NCI-H748 treated with DMSO at 0.1 percent for 48 hours (cell line): ENCODE data around the gene DNAH8.

Experiments
- DNase-seq: peaks from one replicate; lab custom pipeline; 2025; lab: John Stamatoyannopoulos, UW

Gene DNAH8

GRCh38 chr6:38797391-38797790 lies 82.3 kb downstream of the DNAH8 start:
- no peak for DNase-seq

DNA sequence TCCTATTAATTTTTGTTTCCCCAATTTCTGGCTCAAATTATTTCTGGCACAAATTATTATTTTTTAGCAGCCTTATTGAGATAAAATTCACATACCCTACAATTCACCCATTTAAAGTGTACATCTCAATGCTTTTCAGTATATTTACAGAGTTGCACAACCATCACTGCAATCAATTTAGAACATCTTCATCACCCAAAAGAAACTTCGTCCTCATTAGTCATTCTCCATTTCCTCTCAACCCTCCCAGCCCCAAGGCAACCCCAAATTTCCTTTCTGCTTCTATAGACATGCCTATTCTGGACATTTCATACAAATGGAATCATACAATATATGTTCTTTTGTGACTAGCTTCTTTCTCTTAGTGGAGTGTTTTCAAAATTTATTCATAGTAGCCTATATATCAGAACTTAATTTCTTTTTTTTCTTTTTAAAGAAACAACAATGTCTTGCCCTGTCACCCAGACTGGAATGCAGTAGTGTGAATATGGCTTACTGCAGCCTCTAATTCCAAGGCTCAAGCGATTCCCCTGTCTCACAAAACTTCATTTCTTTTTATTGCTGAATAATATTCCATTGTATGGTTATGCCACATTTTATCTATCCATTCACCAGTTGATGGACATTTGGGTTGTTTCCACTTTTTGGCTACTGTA lies 84.5 kb downstream of the DNAH8 start:
- DNase-seq = no peak

DNA sequence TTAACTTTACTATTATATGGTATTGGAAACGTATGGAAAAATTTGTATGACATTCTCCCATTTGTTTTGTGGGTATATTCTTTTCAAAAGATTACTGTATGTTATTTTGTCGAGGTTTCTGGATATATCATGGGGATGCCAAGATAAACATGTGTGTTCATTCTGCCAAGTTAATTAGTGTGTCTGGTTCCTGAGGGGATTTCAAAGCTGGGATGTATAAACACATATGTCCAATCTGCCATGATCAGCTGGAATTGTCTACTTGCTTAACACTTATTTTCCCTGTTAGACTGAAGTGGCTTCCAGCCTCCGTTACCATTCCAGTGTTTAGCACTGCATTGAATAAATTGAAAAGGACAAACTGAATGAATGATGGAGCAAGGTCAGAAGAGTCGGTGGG lies 86.2 kb downstream of the DNAH8 start:
- DNase-seq = no peak

GRCh38 chr6:38802497-38802896 lies 87.4 kb downstream of the DNAH8 start:
- no peak for DNase-seq

DNA sequence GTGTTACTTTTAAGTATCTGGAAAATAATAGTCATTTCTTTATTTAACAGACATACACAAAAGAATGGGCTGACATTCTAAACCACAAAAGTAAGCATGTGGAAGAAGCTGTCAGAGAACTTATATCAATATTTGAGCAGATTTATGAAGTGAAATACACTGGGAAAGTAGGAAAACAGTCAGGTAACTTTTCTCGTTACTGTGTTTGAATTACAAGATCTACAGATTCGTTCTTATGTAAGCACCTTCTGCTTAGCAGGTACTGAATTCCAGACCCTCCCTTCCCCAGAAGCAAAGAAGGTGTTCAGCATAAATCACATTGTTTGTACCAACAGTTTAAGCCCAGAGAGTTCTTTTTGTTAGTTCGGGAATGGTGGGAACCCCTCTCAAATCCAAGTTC lies 88.0 kb downstream of the DNAH8 start:
- no peak for DNase-seq

GRCh38 chr6:38804358-38804757 lies 89.2 kb downstream of the DNAH8 start:
- DNase-seq = no peak

DNA sequence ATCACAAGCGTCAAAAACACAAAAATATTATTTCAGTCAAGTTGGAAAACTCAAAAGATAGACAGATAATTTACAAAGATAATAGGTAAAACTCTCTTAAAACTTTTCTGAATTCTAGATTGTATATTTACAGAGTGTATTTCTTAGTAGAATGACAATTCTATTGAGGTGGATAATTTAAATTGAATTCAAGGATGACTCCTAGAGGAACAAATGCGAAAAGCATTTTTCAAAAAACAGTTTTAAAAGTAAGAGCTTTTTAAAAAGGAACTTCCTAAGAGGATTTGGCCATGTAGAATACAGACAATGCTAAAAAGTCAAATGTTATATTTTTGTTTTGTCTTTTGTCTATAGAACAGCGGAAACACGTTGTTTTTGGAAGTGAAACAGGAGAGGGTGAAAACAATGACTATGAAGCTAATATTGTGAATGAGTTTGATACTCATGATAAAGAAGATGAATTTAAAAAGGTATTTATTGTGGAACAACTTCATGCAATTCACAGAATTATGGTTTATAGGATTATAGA lies 90.1 kb downstream of the DNAH8 start:
- no peak for DNase-seq

GRCh38 chr6:38805692-38806091 lies 90.6 kb downstream of the DNAH8 start:
- DNase-seq = no peak

- DNase-seq = no peak
These were observed 91.2 kb downstream of the DNAH8 start for GRCh38 chr6:38806271-38806670.

- no peak for DNase-seq
These were observed 91.7 kb downstream of the DNAH8 start for GRCh38 chr6:38806833-38807232.

- no peak for DNase-seq
These were observed 92.9 kb downstream of the DNAH8 start for GRCh38 chr6:38808039-38808438.

- DNase-seq = no peak
These were observed 98.1 kb downstream of the DNAH8 start for GRCh38 chr6:38813041-38813823.

DNA sequence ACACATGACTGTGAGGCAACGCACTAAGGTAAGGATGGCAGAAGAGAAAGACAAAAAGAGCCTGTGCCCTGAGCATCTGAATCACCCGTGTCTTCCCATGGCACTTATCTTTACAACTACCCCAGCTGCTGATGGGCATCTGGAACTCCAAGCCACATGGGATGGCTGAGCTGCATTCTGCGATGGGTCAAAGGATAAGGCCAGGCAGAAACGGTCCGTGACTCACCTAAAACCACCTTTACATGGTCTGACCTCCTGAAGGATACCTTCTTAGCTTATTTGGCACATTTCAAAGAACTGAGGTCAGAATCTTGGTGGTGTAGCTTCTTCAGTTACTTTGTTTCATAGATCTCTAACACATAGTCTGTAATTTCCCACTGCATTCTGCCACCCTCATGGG lies 99.7 kb downstream of the DNAH8 start:
- DNase-seq = no peak

- DNase-seq = no peak
These were observed 100.1 kb downstream of the DNAH8 start for GRCh38 chr6:38815250-38815649.

- no peak for DNase-seq
These were observed 103.6 kb downstream of the DNAH8 start for GRCh38 chr6:38818691-38819090.

- no peak for DNase-seq
These were observed 107.9 kb downstream of the DNAH8 start for GRCh38 chr6:38822963-38823362.

DNA sequence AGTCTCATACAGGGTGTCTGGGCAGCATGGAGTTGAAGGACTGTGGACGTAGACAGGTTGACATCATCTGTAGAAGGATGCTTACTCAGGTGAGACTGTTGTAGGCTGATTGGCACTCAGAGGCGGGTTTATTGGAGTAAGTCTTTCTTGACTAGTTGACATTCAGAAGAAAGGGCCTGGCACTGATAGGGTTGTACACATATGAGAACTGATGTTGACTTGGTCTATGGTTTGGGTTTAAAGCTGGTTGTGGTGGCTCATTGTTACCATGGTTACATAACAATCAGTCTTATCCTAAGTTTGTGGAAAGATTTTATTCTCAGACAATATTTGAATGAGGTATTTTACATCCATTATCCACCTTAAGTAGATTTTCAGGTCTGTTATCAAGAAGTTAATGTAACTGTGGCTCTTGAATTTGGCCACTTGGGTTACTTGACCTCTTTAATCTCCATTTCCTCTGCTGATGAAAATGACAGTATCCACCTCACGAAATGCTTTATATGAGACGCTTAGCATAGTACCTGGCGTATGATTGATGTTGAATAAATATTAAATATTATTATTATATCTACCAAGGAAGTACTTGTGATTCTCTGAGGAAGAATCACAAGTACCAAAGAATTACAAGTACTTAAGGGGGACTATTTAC lies 109.3 kb downstream of the DNAH8 start:
- DNase-seq = no peak

- no peak for DNase-seq
These were observed 111.9 kb downstream of the DNAH8 start for GRCh38 chr6:38827024-38827423.

- no peak for DNase-seq
These were observed 116.8 kb downstream of the DNAH8 start for GRCh38 chr6:38831865-38832264.

GRCh38 chr6:38833320-38833719 lies 118.2 kb downstream of the DNAH8 start:
- DNase-seq = no peak

GRCh38 chr6:38836585-38836984 lies 121.5 kb downstream of the DNAH8 start:
- DNase-seq = no peak

- no peak for DNase-seq
These were observed 122.0 kb downstream of the DNAH8 start for GRCh38 chr6:38837101-38837500.

- DNase-seq = no peak
These were observed 128.7 kb downstream of the DNAH8 start for GRCh38 chr6:38843798-38844197.
